H9 (cell line): ENCODE results near the gene DLG5. TPM values are rescaled to one million over a fixed set of nuclear protein-coding genes. Genes with fewer than 3 reads are reported as not detected.

Experiments
- DNase-seq: peaks from one replicate; pipeline ENCODE4 v3.0.0-alpha.2; 2017
- H2AFZ ChIP-seq: one replicate; pipeline ENCODE4 v1.6.1; 2013; ENCODE audit warnings: mild to moderate bottlenecking, low read length, control low read depth, moderate library complexity
- H2AK5ac ChIP-seq: 2 replicates; pipeline ENCODE4 v1.6.1; 2013; ENCODE audit warnings: low read length, control low read depth, mixed read lengths; ENCODE audit not compliant: insufficient read length
- H2BK120ac ChIP-seq: one replicate; pipeline ENCODE4 v1.6.1; 2013; ENCODE audit warnings: low read depth, mild to moderate bottlenecking, low read length, control low read depth, inconsistent platforms; ENCODE audit not compliant: poor library complexity, severe bottlenecking
- H2BK12ac ChIP-seq: 2 replicates; pipeline ENCODE4 v1.6.1; 2013; ENCODE audit warnings: low read length, control low read depth, mixed read lengths, low read depth; ENCODE audit not compliant: insufficient read length
- H2BK15ac ChIP-seq: 2 replicates; pipeline ENCODE4 v1.6.1; 2013; ENCODE audit warnings: low read depth, low read length, control low read depth
- H2BK20ac ChIP-seq: one replicate; pipeline ENCODE4 v1.6.1; 2013; ENCODE audit warnings: low read depth, mild to moderate bottlenecking, low read length, control low read depth, inconsistent platforms; ENCODE audit not compliant: poor library complexity, severe bottlenecking
- H2BK5ac ChIP-seq: 2 replicates; pipeline ENCODE4 v1.6.1; 2013; ENCODE audit warnings: low read length, control low read depth, mixed read lengths; ENCODE audit not compliant: insufficient read length
- H3K14ac ChIP-seq: 2 replicates; pipeline ENCODE4 v1.6.1; 2013; ENCODE audit warnings: low read length, control low read depth; ENCODE audit not compliant: insufficient read depth
- H3K18ac ChIP-seq: 2 replicates; pipeline ENCODE4 v1.6.1; 2013; ENCODE audit warnings: low read depth, mild to moderate bottlenecking, mixed read lengths, low read length, control low read depth; ENCODE audit not compliant: insufficient read length
- H3K23ac ChIP-seq: 2 replicates; pipeline ENCODE4 v1.6.1; 2013; ENCODE audit warnings: low read length, control low read depth, mixed read lengths, low read depth; ENCODE audit not compliant: insufficient read length
- H3K23me2 ChIP-seq: 2 replicates; pipeline ENCODE4 v1.6.1; 2013; ENCODE audit warnings: low read depth, mild to moderate bottlenecking, mixed read lengths, low read length, control low read depth; ENCODE audit not compliant: insufficient read length, poor library complexity, severe bottlenecking
- H3K27ac ChIP-seq: 2 replicates; pipeline ENCODE4 v1.5.1; 2013; ENCODE audit warnings: low read length, control low read depth, mixed read lengths, low read depth; ENCODE audit not compliant: insufficient read length
- H3K27me3 ChIP-seq: 2 replicates; pipeline ENCODE4 v1.6.1; 2013; ENCODE audit warnings: low read length, control low read depth, inconsistent platforms; ENCODE audit not compliant: insufficient read depth
- H3K4ac ChIP-seq: 2 replicates; pipeline ENCODE4 v1.6.1; 2013; ENCODE audit warnings: low read depth, mild to moderate bottlenecking, control low read depth, inconsistent platforms, low read length, moderate library complexity
- H3K4me1 ChIP-seq: 2 replicates; pipeline ENCODE4 v1.6.1; 2013; ENCODE audit warnings: low read length, control low read depth, inconsistent platforms; ENCODE audit not compliant: insufficient read depth
- H3K4me2 ChIP-seq: 2 replicates; pipeline ENCODE4 v1.6.1; 2013; ENCODE audit warnings: low read length, control low read depth, mixed read lengths; ENCODE audit not compliant: insufficient read length, insufficient read depth
- H3K56ac ChIP-seq: 2 replicates; pipeline ENCODE4 v1.6.1; 2013; ENCODE audit warnings: low read depth, mild to moderate bottlenecking, mixed read lengths, low read length, control low read depth; ENCODE audit not compliant: insufficient read length
- H3K79me1 ChIP-seq: 2 replicates; pipeline ENCODE4 v1.6.1; 2013; ENCODE audit warnings: low read depth, mild to moderate bottlenecking, moderate library complexity, low read length, control low read depth, inconsistent platforms; ENCODE audit not compliant: insufficient read depth, poor library complexity, severe bottlenecking
- H3K79me2 ChIP-seq: 2 replicates; pipeline ENCODE4 v1.6.1; 2013; ENCODE audit warnings: low read length, control low read depth, inconsistent platforms; ENCODE audit not compliant: insufficient read depth
- H3K9ac ChIP-seq: 2 replicates; pipeline ENCODE4 v1.6.1; 2013; ENCODE audit warnings: low read length, control low read depth, mixed read lengths; ENCODE audit not compliant: insufficient read length; ENCODE audit errors: extremely low read depth
- H3K9me3 ChIP-seq: one replicate; pipeline ENCODE4 v1.6.1; 2013; ENCODE audit warnings: low read depth, low read length, inconsistent platforms; ENCODE audit not compliant: control insufficient read depth
- H3T11ph ChIP-seq: one replicate; pipeline ENCODE4 v1.6.1; 2013; ENCODE audit warnings: mild to moderate bottlenecking, low read length, control low read depth, inconsistent platforms
- H4K20me1 ChIP-seq: one replicate; pipeline ENCODE4 v1.6.1; 2013; ENCODE audit not compliant: control insufficient read depth, insufficient read length, insufficient read depth
- H4K5ac ChIP-seq: 2 replicates; pipeline ENCODE4 v1.6.1; 2013; ENCODE audit warnings: low read depth, mild to moderate bottlenecking, mixed read lengths, low read length, control low read depth; ENCODE audit not compliant: insufficient read length
- H4K8ac ChIP-seq: replicated peaks from 2 replicates; pipeline ENCODE4 v1.6.1; 2013; ENCODE audit warnings: low read length, control low read depth, mixed read lengths, low read depth; ENCODE audit not compliant: insufficient read length
- H4K91ac ChIP-seq: 2 replicates; pipeline ENCODE4 v1.6.1; 2013; ENCODE audit warnings: low read depth, mild to moderate bottlenecking, moderate library complexity, mixed read lengths, low read length, control low read depth; ENCODE audit not compliant: insufficient read length
- H3K27ac Mint-ChIP-seq, 3 experiments: 2 replicates in 2 of 3; 3 replicates in 1 of 3; pipeline ENCODE4 v1.8.0; 2020 to 2021; ENCODE audit warnings: mixed read lengths in 3 of 3, mild to moderate bottlenecking in 1 of 3, moderate library complexity in 1 of 3
- H3K27me3 Mint-ChIP-seq: 2 replicates; pipeline ENCODE4 v1.8.0; 2021; ENCODE audit warnings: low read depth, mild to moderate bottlenecking, moderate library complexity, mixed read lengths
- H3K36me3 Mint-ChIP-seq, 3 experiments: 2 replicates in 2 of 3; 3 replicates in 1 of 3; pipeline ENCODE4 v1.8.0; 2020 to 2021; ENCODE audit warnings: low read depth in 3 of 3, mixed read lengths in 3 of 3; ENCODE audit not compliant: insufficient read depth in 1 of 3
- H3K4me1 Mint-ChIP-seq, 2 experiments: 2 replicates each; pipeline ENCODE4 v1.8.0; 2020; ENCODE audit warnings: mixed read lengths in 2 of 2
- H3K4me3 Mint-ChIP-seq, 2 experiments: 2 replicates in 1 of 2; 3 replicates in 1 of 2; pipeline ENCODE4 v1.8.0; 2020 to 2021; ENCODE audit warnings: mild to moderate bottlenecking in 2 of 2, mixed read lengths in 2 of 2, moderate library complexity in 1 of 2
- H3K9me3 Mint-ChIP-seq, 2 experiments: 2 replicates in 1 of 2; 3 replicates in 1 of 2; pipeline ENCODE4 v1.8.0; 2020; ENCODE audit warnings: mild to moderate bottlenecking in 2 of 2, mixed read lengths in 2 of 2, moderate library complexity in 1 of 2
- whole genome bisulfite sequencing: extraction: QIAGEN DNeasy Blood & Tissue Kit; methylation state at CpG from one replicate; pipeline ENCODE4 v1.1.7; 2013; ENCODE audit warnings: missing lambda C conversion rate, low lambda C conversion rate, mixed read lengths; ENCODE audit not compliant: insufficient read length; ENCODE audit errors: extremely low coverage; 5-methylcytosine and 5-hydroxymethylcytosine counted together
- total RNA-seq: library from RNA; stranded (reverse); gene quantifications from 2 replicates; pipeline ENCODE4 v1.2.1, GENCODE V29; 2021
- TF ChIP-seq, protein P1 (sequence below): fragments of 200-600 bp; sonication (generic); conservative IDR thresholded peaks from 3 replicates; pipeline ENCODE4 v1.8.0; 2021; ENCODE audit warnings: antibody characterized with exemption, mild to moderate bottlenecking

The DLG5 gene
- total RNA-seq, 1 experiment from 2014 or later, result 67.4 TPM

DNA sequence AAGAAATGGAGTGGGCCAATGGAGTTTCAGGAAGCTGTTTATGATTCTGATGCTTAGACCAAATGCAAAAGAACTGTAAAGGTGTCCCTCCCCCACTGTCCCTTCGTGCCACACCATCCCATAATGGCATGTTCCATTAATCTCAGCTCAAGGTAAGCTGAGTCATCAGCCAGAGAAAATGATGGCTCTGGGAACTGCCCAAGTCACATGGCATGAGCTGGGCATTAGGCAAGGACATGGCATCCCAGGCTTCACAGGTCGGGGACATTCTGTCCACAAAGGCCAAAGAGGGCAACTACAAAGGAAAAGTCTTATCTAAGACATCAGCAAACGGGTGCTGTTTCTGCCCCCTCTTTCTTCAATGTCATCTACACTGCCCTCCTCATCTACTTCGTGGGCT, 44.9 kb downstream of the DLG5 start:
- H3K27ac ChIP-seq, result no peak overlapping the region
- H3K4me3 Mint-ChIP-seq, result no peak overlapping the region
- H3K4me2 ChIP-seq, result no peak overlapping the region
- no peak overlapping the region for H2AFZ ChIP-seq
- peaks cover 70 to 80% of the 10 kb centered on the region in 2 experiments for H3K4me1 Mint-ChIP-seq
- no peaks in the 10 kb centered on the region for H4K20me1 ChIP-seq
- no peak overlapping the region for H2BK5ac ChIP-seq
- no peak overlapping the region for H4K5ac ChIP-seq
- no peak overlapping the region for H3K18ac ChIP-seq
- H3K4ac ChIP-seq, result no peak overlapping the region
- H4K8ac ChIP-seq, result no peak overlapping the region
- no peaks in the 10 kb centered on the region for H3K27me3 Mint-ChIP-seq
- H3K23me2 ChIP-seq, result no peaks in the 10 kb centered on the region
- peaks cover 6 to 25% (median 7%) of the 10 kb centered on the region in 3 experiments; a peak in 6 of 7 replicates for H3K36me3 Mint-ChIP-seq
- H3K27ac Mint-ChIP-seq, result peak overlapping the region in 2 of 3 experiments; percentile 66 to 90; a peak in 1 of 7 replicates
- H3K27me3 ChIP-seq, result no peaks in the 10 kb centered on the region
- no peak overlapping the region for H2BK12ac ChIP-seq
- H3K9me3 ChIP-seq, result no peaks in the 10 kb centered on the region
- H3K79me2 ChIP-seq, result peaks cover 9% of the 10 kb centered on the region; the same call in 1 of the 2 replicates
- H2BK15ac ChIP-seq, result no peak overlapping the region
- H2BK120ac ChIP-seq, result no peak overlapping the region
- no peak overlapping the region for H2BK20ac ChIP-seq
- DNase-seq, result no peak
- no peak overlapping the region for H3K56ac ChIP-seq
- no CpG with 5 or more reads among the region's 4 CpGs for WGBS
- TF ChIP-seq, protein P1, sequence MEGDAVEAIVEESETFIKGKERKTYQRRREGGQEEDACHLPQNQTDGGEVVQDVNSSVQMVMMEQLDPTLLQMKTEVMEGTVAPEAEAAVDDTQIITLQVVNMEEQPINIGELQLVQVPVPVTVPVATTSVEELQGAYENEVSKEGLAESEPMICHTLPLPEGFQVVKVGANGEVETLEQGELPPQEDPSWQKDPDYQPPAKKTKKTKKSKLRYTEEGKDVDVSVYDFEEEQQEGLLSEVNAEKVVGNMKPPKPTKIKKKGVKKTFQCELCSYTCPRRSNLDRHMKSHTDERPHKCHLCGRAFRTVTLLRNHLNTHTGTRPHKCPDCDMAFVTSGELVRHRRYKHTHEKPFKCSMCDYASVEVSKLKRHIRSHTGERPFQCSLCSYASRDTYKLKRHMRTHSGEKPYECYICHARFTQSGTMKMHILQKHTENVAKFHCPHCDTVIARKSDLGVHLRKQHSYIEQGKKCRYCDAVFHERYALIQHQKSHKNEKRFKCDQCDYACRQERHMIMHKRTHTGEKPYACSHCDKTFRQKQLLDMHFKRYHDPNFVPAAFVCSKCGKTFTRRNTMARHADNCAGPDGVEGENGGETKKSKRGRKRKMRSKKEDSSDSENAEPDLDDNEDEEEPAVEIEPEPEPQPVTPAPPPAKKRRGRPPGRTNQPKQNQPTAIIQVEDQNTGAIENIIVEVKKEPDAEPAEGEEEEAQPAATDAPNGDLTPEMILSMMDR, result no peak
- H3K9ac ChIP-seq, result no peak overlapping the region
- no peak overlapping the region for H4K91ac ChIP-seq
- peaks cover 17% of the 10 kb centered on the region; the same call in 1 of the 2 replicates for H3K4me1 ChIP-seq
- H3K14ac ChIP-seq, result no peak overlapping the region
- no peak overlapping the region for H3K23ac ChIP-seq
- no peak overlapping the region for H3T11ph ChIP-seq
- no peaks in the 10 kb centered on the region for H3K9me3 Mint-ChIP-seq
- no peak overlapping the region for H2AK5ac ChIP-seq
- H3K79me1 ChIP-seq, result no peaks in the 10 kb centered on the region
